Neutrophil (primary cell): ENCODE measurements around the gene CD7.
A peak's percentile ranks its signal among the peaks of the same experiment; 100 is the strongest.

Experiments
- H3K27ac ChIP-seq: fragments of 200-600 bp; sonication (generic); 2 replicates; pipeline ENCODE4 v1.5.1; 2016; ENCODE audit warnings: mild to moderate bottlenecking, moderate library complexity
- H3K27me3 ChIP-seq: fragments of 200-600 bp; sonication (generic); 2 replicates; pipeline ENCODE4 v1.6.0; 2016; ENCODE audit warnings: mild to moderate bottlenecking
- H3K36me3 ChIP-seq: fragments of 200-600 bp; sonication (generic); 2 replicates; pipeline ENCODE4 v1.5.1; 2017
- H3K4me1 ChIP-seq, 2 experiments: fragments of 200-600 bp in 1 of 2; sonication (generic) in 1 of 2; 1 replicate in 1 of 2; 2 replicates in 1 of 2; pipeline versions ENCODE4 v1.5.1 to v1.6.1; 2013 to 2016; ENCODE audit warnings: low read depth in 1 of 2, low read length in 1 of 2, mild to moderate bottlenecking in 1 of 2, moderate library complexity in 1 of 2; ENCODE audit not compliant: control insufficient read depth in 1 of 2, insufficient read depth in 1 of 2
- H3K4me3 ChIP-seq, 2 experiments: fragments of 200-600 bp in 1 of 2; sonication (generic) in 1 of 2; 1 replicate in 1 of 2; 2 replicates in 1 of 2; pipeline ENCODE4 v1.5.1; 2013 to 2016; ENCODE audit warnings: low read depth in 1 of 2, low read length in 1 of 2, mild to moderate bottlenecking in 1 of 2, moderate library complexity in 1 of 2
- H3K9me3 ChIP-seq: fragments of 200-600 bp; sonication (generic); 2 replicates; pipeline ENCODE4 v1.5.1; 2016
- TF ChIP-seq, protein P1 (sequence below): fragments of 200-600 bp; sonication (generic); IDR thresholded peaks from 2 replicates; pipeline ENCODE4 v1.5.1; 2016; ENCODE audit warnings: antibody characterized with exemption

The CD7 gene

DNA sequence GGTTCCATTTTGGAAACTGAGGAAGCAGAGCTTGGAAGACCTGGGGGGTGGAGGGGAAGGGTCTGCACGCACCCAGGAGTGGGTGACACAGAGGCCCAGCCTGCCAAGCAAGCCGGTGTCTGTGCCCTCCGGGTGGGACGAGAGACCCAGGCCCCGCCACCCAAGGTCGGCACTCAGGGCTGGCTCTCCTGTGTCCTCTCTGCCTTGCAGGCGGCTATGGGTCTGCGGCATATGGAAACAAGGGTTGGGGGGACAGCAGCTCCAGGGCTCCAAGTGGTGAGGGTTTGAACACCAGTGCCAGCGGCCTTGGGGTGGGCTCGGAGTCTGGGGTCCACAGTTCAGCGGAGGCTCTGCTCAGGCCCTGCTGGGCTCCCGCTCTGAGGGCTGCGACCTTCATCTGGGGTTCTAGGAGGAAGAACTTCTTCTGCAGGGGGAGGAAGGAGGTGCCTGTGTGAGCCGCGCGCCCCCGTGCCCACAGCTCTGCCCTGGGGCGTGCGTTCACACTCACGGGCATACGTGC, 4.6 kb upstream of the CD7 start:
- no peaks in the 10 kb centered on the region for H3K9me3 ChIP-seq
- H3K27ac ChIP-seq = peak overlapping the region; percentile 23
- H3K4me3 ChIP-seq = no peak overlapping the region
- H3K36me3 ChIP-seq = peaks cover 34% of the 10 kb centered on the region
- peaks cover 0 to 6% of the 10 kb centered on the region in 2 experiments for H3K4me1 ChIP-seq
- TF ChIP-seq, protein P1, sequence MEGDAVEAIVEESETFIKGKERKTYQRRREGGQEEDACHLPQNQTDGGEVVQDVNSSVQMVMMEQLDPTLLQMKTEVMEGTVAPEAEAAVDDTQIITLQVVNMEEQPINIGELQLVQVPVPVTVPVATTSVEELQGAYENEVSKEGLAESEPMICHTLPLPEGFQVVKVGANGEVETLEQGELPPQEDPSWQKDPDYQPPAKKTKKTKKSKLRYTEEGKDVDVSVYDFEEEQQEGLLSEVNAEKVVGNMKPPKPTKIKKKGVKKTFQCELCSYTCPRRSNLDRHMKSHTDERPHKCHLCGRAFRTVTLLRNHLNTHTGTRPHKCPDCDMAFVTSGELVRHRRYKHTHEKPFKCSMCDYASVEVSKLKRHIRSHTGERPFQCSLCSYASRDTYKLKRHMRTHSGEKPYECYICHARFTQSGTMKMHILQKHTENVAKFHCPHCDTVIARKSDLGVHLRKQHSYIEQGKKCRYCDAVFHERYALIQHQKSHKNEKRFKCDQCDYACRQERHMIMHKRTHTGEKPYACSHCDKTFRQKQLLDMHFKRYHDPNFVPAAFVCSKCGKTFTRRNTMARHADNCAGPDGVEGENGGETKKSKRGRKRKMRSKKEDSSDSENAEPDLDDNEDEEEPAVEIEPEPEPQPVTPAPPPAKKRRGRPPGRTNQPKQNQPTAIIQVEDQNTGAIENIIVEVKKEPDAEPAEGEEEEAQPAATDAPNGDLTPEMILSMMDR = no peak
- peaks cover 43% of the 10 kb centered on the region for H3K27me3 ChIP-seq

DNA sequence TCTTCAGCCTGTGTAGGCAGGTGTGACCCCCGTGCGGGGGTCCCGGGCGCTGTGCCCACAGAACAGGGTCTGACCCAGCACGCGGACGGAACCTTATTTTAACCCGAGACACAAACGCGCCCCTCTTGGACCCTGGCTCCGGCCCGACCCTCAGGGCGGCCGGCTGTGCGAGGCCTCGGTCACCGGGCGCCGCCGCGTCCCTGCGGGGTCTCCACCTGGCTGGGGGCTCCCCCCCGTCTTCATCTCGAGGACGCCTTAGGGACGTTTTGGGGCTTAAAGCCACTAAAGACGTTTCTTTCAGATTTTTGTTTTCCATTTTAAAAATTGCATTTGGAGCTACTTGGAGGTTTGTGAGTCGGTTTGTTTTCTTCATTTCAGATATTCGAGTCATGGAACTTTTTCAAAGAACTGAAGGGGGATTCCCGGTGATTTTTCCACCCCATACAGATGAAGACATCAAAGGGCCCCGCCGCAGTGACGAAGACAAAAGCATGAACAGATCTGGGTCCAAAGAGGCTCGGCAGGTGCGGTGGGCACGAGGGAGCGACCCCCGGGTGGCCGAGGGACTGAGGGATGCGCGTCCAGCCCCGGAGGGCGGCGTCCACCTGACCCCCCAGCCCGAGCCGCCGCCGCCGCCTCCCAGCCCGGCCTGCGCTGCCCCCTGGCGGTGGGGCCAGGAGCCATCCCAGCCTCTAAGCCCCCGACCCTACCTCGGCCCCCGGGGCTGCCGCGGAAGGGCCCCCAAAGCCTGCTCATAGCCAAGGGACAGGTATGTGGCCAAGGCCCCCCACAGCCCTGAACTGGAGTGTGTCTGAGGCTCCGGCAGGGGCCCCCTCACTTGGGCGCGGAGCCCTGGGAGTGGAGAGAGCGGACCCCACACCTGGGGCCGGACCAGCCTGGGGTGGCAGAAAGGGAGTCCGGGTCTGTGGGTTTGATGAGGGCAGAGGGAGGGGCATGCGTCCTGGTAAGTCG, 3.8 kb upstream of the CD7 start:
- peaks cover 0 to 7% of the 10 kb centered on the region in 2 experiments for H3K4me1 ChIP-seq
- H3K36me3 ChIP-seq = peaks cover 30% of the 10 kb centered on the region
- peak overlapping the region; percentile 23 for H3K27ac ChIP-seq
- peaks cover 51% of the 10 kb centered on the region for H3K27me3 ChIP-seq
- TF ChIP-seq, protein P1 = peak; percentile 83
- H3K4me3 ChIP-seq = peak overlapping the region in 1 of 2 experiments; percentile 18
- H3K9me3 ChIP-seq = no peaks in the 10 kb centered on the region

DNA sequence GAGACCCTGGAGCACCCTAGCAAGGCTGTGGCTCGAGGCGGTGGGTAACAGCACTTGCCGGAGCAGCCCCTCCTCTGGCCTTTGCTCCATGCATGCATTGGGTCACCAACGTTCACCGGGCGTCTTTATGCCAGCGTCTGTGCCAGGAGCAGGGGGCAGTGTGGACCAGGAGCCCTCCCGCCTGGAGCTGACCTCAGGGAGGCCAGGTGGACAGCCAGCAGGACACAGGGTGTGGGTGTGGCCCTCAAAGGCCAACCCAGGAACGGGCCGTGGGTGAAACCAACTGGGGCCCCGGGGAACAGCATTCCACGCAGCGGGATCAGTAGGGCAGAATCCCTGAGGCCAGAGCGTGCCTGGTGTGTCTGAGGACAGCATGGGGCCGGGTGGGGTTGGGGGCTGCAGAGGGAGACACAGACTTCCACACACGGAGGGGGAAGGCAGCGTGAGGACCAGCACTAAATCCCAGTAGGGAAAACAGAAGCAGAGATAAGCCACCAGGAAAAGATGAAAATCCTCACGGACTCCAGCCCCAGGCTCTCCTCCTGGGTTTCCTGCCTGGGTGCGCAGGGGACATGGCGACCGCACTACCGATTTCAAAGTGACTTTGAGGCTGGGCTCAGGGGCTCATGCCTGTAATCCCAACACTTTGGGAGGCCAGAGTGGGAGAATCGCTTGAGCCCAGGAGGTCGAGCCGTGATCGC, 2.9 kb upstream of the CD7 start:
- TF ChIP-seq, protein P1 = no peak
- peaks cover 30% of the 10 kb centered on the region for H3K36me3 ChIP-seq
- no peak overlapping the region for H3K4me3 ChIP-seq
- peaks cover 60% of the 10 kb centered on the region for H3K27me3 ChIP-seq
- no peaks in the 10 kb centered on the region for H3K9me3 ChIP-seq
- no peak overlapping the region for H3K27ac ChIP-seq
- H3K4me1 ChIP-seq = peaks cover 7 to 16% of the 10 kb centered on the region in 2 experiments

DNA sequence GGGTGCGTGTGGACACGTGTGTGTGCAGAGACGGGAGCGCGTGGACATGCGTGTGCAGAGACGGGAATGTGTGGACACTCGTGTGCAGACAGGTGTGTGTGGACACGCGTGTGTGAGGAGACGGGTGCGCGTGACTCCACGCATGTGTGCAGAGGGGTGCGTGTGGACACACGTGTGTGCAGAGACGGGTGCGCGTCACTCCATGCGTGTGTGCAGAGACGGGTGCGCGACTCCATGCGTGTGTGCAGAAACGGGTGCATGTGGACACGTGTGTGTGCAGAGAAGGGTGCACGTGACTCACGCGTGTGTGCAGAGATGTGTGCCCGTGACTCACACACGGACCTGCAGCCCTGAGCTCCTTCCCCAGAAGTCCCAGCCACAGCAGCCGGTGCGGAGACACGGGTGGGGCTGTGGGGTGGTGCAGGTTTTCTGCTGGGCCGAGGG, 2.2 kb upstream of the CD7 start:
- peaks cover 8 to 23% of the 10 kb centered on the region in 2 experiments for H3K4me1 ChIP-seq
- no peaks in the 10 kb centered on the region for H3K9me3 ChIP-seq
- peaks cover 30% of the 10 kb centered on the region for H3K36me3 ChIP-seq
- no peak overlapping the region for H3K4me3 ChIP-seq
- peaks cover 64% of the 10 kb centered on the region for H3K27me3 ChIP-seq
- H3K27ac ChIP-seq = no peak overlapping the region
- TF ChIP-seq, protein P1 = no peak

DNA sequence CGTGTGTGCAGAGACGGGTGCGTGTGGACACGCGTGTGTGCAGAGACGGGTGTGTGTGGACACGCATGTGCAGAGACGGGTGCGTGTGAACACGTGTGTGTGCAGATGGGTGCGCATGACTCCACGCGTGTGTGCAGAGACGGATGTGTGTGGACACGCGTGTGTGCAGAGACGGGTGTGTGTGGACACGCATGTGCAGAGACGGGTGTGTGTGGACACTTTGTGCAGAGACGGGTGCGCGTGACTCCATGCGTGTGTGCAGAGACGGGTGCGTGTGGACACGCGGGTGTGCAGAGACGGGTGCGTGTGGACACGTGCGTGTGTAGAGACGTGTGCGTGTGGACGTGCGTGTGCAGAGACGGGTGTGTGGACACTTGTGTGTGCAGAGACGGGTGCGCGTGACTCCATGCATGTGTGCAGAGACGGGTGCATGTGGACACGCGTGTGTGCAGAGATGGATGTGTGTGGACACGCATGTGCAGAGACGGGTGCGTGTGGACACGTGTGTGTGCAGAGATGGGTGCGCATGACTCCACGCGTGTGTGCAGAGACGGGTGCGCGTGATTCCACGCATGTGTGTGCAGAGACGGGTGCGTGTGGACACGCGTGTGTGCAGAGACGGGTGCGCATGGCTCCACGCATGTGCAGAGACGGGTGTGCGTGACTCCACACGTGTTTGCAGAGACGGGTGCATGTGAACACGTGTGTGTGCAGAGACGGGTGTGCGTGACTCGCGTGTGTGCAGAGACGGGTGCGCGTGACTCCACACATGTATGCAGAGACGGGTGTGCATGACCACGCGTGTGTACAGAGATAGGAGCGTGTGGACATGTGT, 1.6 kb upstream of the CD7 start:
- H3K27ac ChIP-seq = no peak overlapping the region
- H3K4me1 ChIP-seq = peaks cover 8 to 27% of the 10 kb centered on the region in 2 experiments
- TF ChIP-seq, protein P1 = no peak
- H3K36me3 ChIP-seq = peaks cover 27% of the 10 kb centered on the region
- H3K27me3 ChIP-seq = peaks cover 68% of the 10 kb centered on the region
- no peaks in the 10 kb centered on the region for H3K9me3 ChIP-seq
- no peak overlapping the region for H3K4me3 ChIP-seq
